Skeletal muscle satellite cell (primary cell): ENCODE results near the gene PAXX. TPM values are rescaled to one million over a fixed set of nuclear protein-coding genes. Genes with fewer than 3 reads are reported as not detected.
A peak's percentile ranks its signal among the peaks of the same experiment; 100 is the strongest.

Experiments
- H3K27me3 ChIP-seq: 2 replicates; pipeline ENCODE4 v1.7.0; 2013; ENCODE audit warnings: low read length; ENCODE audit not compliant: control insufficient read depth, insufficient read depth
- H3K36me3 ChIP-seq: 2 replicates; pipeline ENCODE4 v1.7.0; 2013; ENCODE audit warnings: mild to moderate bottlenecking, control low read depth, low read length; ENCODE audit not compliant: insufficient read depth
- H3K4me1 ChIP-seq: 2 replicates; pipeline ENCODE4 v1.7.0; 2013; ENCODE audit warnings: low read length; ENCODE audit not compliant: control insufficient read depth, insufficient read depth
- H3K4me2 ChIP-seq: 2 replicates; pipeline ENCODE4 v1.7.0; 2013; ENCODE audit warnings: mild to moderate bottlenecking, low read length
- H3K4me3 ChIP-seq: 2 replicates; pipeline ENCODE4 v1.7.0; 2013; ENCODE audit warnings: low read length
- H3K9ac ChIP-seq: 2 replicates; pipeline ENCODE4 v1.7.0; 2013; ENCODE audit warnings: mild to moderate bottlenecking, low read depth, low read length, moderate library complexity
- H3K9me3 ChIP-seq: replicated peaks from 2 replicates; pipeline ENCODE4 v1.7.0; 2013; ENCODE audit warnings: mild to moderate bottlenecking, control low read depth, low read length
- total RNA-seq: library from RNA; depleted of rRNA; stranded (reverse); fragments of >200 nt; gene quantifications from 2 replicates; pipeline ENCODE4 v1.2.3, GENCODE V29; 2012; rRNA removed

The PAXX gene, protein sequence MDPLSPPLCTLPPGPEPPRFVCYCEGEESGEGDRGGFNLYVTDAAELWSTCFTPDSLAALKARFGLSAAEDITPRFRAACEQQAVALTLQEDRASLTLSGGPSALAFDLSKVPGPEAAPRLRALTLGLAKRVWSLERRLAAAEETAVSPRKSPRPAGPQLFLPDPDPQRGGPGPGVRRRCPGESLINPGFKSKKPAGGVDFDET
- 16.0 and 18.1 TPM in 2 replicates for total RNA-seq

DNA sequence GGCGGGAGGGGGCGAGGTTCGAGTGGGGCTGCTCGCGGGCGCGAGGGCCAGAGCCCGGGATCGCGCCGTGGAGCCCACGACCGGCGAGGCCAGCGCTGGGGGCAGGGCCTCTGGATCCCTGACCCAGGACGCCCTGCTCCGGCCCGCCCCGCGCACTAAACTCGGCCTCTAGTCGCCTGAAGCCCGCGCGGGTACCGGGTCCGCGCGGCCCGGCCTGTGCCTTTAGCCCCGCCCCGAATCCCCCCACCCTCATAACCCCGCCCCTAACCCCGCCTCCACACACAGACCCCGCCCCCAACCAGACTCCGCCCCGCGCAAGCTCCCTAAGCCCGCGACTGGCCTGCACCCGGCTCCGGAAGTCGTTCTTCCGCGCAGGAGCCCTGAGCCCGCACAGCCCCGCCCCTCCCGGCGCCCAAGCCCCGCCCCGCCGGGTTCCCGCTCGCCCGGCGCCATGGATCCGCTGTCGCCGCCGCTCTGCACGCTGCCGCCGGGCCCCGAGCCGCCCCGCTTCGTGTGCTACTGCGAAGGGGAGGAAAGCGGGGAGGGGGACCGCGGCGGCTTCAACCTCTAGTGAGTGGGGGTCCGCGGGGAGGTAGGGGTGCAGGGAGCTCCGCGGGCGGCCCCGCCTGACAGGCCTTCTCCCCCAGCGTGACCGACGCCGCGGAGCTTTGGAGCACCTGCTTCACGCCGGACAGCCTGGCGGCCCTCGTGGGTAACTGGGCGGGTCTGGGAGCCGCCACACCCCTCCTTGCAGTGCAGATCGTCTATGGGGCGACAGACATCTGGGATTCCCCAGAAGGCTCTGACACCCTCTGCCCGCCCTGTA lies at the start of gene PAXX:
PAXX (plus strand) TSS at position 430 of the 826 bp plus-strand sequence; CDS start at position 452, 22 bp downstream.
- Histone ChIP-seq H3K4me2 (peak within 1 kb of the TSS; percentile 92), H3K4me1 (peaks cover 40% of the 10 kb centered on the region), H3K36me3 (no peaks in the 10 kb centered on the region), H3K9ac (peak within 1 kb of the TSS; percentile 78), H3K4me3 (peak within 1 kb of the TSS; percentile 88), H3K9me3 (no peaks in the 10 kb centered on the region), H3K27me3 (no peaks in the 10 kb centered on the region)

DNA sequence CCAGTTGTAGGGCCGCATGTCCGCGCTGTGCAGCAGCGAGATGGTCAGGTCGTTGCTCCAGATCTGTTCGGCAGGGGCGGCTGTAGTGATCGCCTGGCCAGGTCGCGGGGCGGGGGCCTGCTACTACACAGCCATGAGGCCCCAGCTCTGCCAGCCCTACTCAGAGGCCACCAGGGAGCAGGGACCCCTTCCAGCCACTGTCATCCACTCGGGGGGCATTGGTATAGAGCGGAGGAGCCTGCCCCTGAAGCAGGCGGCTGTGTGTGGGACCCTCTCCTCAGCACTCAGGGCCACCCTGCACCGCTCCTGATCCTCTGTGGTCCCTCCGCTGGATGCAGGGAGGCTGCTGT lies 49.4 kb upstream of the PAXX start:
- H3K27me3 ChIP-seq: no peaks in the 10 kb centered on the region
- peaks cover 47% of the 10 kb centered on the region for H3K36me3 ChIP-seq
- no peaks in the 10 kb centered on the region for H3K9me3 ChIP-seq
- H3K9ac ChIP-seq: peak overlapping the region; percentile 97
- H3K4me2 ChIP-seq: peak overlapping the region; percentile 85
- H3K4me3 ChIP-seq: peak overlapping the region; percentile 100
- peaks cover 32% of the 10 kb centered on the region for H3K4me1 ChIP-seq

DNA sequence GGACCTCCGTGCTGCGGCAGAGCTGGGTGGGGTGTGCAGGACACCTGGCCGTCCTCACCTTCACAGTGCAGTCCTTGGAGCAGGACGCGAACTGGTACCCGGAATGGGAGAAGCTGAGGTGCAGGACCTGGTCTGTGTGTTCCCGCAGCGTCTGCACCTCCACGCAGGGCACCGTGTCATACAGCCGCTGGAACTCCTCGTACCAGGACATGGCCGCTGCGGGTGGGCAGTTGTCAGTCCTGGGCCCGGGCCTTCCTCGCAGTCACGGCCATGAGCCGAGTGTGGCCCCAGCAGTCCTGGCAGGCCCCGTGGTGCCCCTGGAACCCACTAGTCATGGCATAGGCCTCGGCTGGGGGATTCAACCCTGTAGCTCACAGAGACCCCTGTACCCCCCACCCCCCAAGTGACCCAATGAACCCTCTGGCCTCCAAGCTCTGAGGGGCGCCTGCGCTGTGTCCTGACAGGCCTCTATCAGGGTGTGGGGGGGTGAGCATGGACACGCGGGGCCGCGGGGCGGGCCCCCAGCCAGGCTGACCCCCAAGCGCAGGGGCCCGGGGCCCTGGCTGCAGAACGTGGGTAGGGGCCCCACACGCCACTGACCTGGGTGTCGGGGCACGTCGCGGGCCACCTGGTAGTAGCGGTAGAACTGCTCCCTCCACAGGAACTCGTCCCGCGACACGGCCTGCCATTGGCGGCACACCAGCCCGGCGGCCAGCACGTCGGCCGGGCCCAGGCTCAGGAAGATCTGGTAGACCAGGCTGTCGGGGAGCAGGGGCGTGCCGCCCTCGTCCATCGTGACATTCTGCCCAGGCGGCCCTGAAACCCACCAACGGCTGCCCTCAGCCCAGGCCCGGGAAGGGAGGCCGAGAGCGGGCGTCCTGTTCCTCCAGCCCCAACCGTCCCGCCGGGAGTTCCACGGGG lies 48.7 kb upstream of the PAXX start:
- Histone ChIP-seq H3K4me2 (peak overlapping the region; percentile 85), H3K36me3 (peaks cover 46% of the 10 kb centered on the region), H3K9me3 (no peaks in the 10 kb centered on the region), H3K4me1 (peaks cover 36% of the 10 kb centered on the region), H3K4me3 (peak overlapping the region; percentile 100), H3K27me3 (no peaks in the 10 kb centered on the region), H3K9ac (peak overlapping the region; percentile 97)

DNA sequence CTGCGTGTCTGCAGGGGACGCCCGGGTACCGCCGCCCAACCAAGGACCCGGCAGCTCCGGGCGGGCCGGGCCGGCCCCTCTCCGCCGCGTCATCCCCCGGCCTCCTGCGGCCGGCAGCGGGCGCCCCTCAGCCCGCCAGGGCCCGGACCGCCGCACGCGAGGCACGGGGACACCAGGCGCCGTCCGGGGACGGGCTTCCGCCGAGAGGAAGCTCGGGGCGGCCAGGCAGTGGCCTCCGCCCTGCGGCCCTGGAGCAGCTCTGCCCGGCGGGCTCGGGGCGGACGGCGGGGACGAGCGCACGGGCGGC lies 48.1 kb upstream of the PAXX start:
- Histone ChIP-seq H3K9ac (peak overlapping the region; percentile 97), H3K9me3 (no peaks in the 10 kb centered on the region), H3K36me3 (peaks cover 42% of the 10 kb centered on the region), H3K4me3 (peak overlapping the region; percentile 100), H3K4me1 (peaks cover 34% of the 10 kb centered on the region), H3K4me2 (peak overlapping the region; percentile 85), H3K27me3 (no peaks in the 10 kb centered on the region)

GRCh38 chr9:136944519-136945332 lies 47.5 kb upstream of the PAXX start, which contains the start of the genes C8G and FBXW5:
Gene C8G (plus strand): TSS chr9:136945243. CDS start chr9:136945321, 78 bp downstream.
Gene FBXW5 (minus strand): TSS chr9:136944738. CDS start chr9:136944083, 655 bp downstream.
- Histone ChIP-seq H3K36me3 (peaks cover 36% of the 10 kb centered on the region), H3K9ac (peak within 1 kb of the TSS; percentile 97), H3K9me3 (no peaks in the 10 kb centered on the region), H3K27me3 (no peaks in the 10 kb centered on the region), H3K4me3 (peak within 1 kb of the TSS; percentile 100), H3K4me1 (peaks cover 34% of the 10 kb centered on the region), H3K4me2 (peak within 1 kb of the TSS; percentile 85)

- H3K9ac ChIP-seq: no peak overlapping the region
These were observed 46.6 kb upstream of the PAXX start for GRCh38 chr9:136945333-136946227.

DNA sequence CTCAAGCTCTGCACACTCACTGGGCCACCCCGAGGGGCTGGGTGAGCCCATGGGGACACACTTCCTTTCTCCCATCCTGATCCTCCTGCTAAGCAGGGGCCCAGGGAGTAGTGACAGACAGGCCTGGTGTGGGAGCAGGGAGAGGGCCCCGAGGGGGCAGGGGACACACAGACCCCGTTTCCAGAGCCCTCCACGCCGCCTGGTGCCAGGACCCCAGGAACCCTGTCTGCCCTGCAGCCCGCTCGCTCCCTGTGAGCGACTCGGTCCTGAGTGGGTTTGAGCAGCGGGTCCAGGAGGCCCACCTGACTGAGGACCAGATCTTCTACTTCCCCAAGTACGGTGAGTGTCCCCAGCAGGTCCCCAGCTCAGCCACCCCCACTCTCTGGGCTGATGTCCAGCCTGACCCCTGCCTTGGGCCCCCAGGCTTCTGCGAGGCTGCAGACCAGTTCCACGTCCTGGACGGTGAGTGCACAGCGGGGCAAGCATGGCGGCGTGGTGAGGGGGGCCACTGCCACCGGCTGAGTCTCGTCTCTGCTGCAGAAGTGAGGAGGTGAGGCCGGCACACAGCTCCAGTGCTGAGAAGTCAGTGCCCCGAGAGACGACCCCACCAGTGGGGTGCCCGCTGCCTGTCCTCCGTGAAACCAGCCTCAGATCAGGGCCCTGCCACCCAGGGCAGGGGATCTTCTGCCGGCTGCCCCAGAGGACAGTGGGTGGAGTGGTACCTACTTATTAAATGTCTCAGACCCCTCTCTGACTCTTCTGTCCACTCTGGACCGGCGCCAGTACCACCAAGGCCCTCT lies 45.8 kb upstream of the PAXX start:
- Histone ChIP-seq H3K9me3 (no peaks in the 10 kb centered on the region), H3K27me3 (no peaks in the 10 kb centered on the region), H3K4me3 (no peak overlapping the region), H3K4me1 (peaks cover 43% of the 10 kb centered on the region), H3K36me3 (peaks cover 19% of the 10 kb centered on the region), H3K4me2 (no peak overlapping the region), H3K9ac (no peak overlapping the region)

More at GRCh38 chr9:136945333-136946227, 46.6 kb upstream of the PAXX start:
- Histone ChIP-seq H3K4me2 (no peak overlapping the region), H3K27me3 (no peaks in the 10 kb centered on the region), H3K9me3 (no peaks in the 10 kb centered on the region), H3K36me3 (peaks cover 27% of the 10 kb centered on the region), H3K4me1 (peaks cover 42% of the 10 kb centered on the region), H3K4me3 (no peak overlapping the region)

GRCh38 chr9:136947028-136947891 lies 45.0 kb upstream of the PAXX start:
- no peaks in the 10 kb centered on the region for H3K9me3 ChIP-seq
- peak overlapping the region; percentile 2 for H3K4me2 ChIP-seq
- no peaks in the 10 kb centered on the region for H3K27me3 ChIP-seq
- H3K36me3 ChIP-seq: peaks cover 11% of the 10 kb centered on the region
- H3K4me3 ChIP-seq: no peak overlapping the region
- no peak overlapping the region for H3K9ac ChIP-seq
- H3K4me1 ChIP-seq: peaks cover 43% of the 10 kb centered on the region

DNA sequence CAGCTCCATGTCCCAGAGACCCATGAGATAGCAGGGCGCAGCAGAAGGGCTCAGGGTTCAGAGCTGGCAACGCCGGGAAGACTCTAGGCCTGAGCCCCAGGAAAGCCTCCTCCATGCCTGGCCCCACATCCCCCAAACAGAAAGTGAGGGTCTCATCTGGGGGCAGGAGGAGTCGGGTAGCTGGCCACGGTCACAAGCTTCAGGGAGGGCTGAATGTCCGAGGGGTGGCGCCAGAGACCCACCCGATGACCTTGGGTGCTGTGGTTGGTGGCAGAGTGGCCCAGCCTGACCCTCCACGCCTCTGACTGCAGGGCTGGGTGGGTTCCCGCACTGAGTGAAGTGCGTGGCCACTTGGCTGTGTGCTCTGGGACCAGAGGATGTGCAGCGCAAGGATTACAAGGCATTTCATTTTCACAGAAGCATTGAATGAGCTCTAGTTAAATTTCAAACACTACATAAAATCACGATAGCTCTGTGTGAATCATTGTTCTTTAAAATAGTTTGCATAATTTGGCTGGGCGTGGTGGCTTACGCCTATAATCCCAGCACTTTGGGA lies 44.2 kb upstream of the PAXX start:
- peaks cover 38% of the 10 kb centered on the region for H3K4me1 ChIP-seq
- H3K4me3 ChIP-seq: no peak overlapping the region
- no peak overlapping the region for H3K9ac ChIP-seq
- H3K4me2 ChIP-seq: no peak overlapping the region
- H3K27me3 ChIP-seq: peaks cover 3% of the 10 kb centered on the region
- peaks cover 3% of the 10 kb centered on the region for H3K36me3 ChIP-seq
- no peaks in the 10 kb centered on the region for H3K9me3 ChIP-seq
